ENCODE results near the gene DBNL.

GRCh38 chr7:44085546-44085945 is 41.0 kb downstream of the DBNL start:
- TF ChIP-seq CTCF (IDR thresholded peaks at IDR 0.05) (no peak), POLR2A (IDR thresholded peaks at IDR 0.05) (no peak), POLR2AphosphoS5 (IDR thresholded peaks at IDR 0.05; ENCODE audit: insufficient read depth in 1 of 2, low read depth in 1 of 2) (no peak)
